Fibroblast of lung (primary cell): ENCODE results near the gene GPR25.

ENCODE experiments used
- CTCF ChIP-seq, 2 donors: IDR thresholded peaks in 1 of 2; conservative IDR thresholded peaks in 1 of 2; 1 replicate in 1 of 2; 2 replicates in 1 of 2; pipeline ENCODE4 v1.5.1; 2011 to 2012; ENCODE audit warnings: low read length in 2 of 2, control low read depth in 1 of 2, inconsistent platforms in 1 of 2, low read depth in 1 of 2, mild to moderate bottlenecking in 1 of 2
- EZH2 ChIP-seq: IDR thresholded peaks from 2 replicates; pipeline ENCODE4 v1.5.1; 2012; ENCODE audit warnings: low read length, control low read depth, mild to moderate bottlenecking; ENCODE audit errors: missing control alignments

GRCh38 chr1:200836213-200836612 is 36.6 kb upstream of the GPR25 start:
- TF ChIP-seq CTCF (conservative IDR thresholded peaks at IDR 0.05 in 1 of 2, IDR thresholded peaks at IDR 0.05 in 1 of 2; ENCODE audit: low read depth in 1 of 2, low read length in 2 of 2) (no peak), EZH2 (no peak)
